ENCODE data around the gene ALG1L2.
"Not testable (repeated sequence)": the region's sequence is repeated elsewhere in the genome, so short reads cannot be mapped to it uniquely, and the experiment has no call there.

DNA sequence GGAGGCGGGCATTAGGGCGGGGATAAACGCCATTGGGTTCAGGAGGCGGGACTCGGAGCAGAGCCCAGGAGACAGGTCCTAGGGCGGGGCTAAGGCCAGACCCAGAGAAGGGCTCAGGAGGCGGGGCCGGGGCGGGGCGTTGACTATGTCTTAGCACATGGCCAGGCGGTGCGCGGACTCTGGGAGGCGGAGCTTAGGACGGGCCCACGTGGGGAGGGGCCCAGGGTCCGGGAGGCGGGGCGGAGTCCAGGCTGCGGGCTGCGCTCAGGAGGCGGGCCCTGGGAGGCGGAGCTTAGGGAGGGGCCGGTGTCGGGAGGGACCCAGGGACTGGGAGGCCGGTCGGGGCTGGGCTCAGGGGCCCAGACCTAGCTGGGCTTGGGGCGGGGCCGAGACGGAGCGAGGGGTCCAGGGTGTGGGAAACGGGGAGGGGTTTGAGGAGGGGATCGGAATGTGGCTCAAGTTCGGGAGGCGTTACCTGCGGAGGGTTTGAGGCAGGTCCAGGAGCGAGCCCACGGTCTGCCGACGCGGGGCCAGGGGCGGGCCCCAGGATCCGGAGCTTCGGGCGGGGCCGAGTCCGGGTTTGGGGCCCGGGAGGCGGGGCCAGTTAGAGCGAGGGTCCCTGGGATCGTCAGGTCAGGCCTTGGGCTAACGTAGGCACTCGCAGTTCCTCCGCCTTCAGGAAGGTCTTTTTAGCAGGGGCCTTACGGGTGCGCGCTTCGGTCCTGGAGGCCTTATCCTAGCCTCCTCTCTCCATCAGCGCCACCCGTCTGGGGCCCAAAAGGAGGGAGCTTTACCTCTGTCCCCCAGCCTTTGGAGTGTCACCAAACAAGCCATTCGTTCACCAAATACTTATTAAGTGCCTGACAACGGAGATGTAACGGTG, 30.5 kb downstream of the ALG1L2 start:
- TF ChIP-seq, protein P1, sequence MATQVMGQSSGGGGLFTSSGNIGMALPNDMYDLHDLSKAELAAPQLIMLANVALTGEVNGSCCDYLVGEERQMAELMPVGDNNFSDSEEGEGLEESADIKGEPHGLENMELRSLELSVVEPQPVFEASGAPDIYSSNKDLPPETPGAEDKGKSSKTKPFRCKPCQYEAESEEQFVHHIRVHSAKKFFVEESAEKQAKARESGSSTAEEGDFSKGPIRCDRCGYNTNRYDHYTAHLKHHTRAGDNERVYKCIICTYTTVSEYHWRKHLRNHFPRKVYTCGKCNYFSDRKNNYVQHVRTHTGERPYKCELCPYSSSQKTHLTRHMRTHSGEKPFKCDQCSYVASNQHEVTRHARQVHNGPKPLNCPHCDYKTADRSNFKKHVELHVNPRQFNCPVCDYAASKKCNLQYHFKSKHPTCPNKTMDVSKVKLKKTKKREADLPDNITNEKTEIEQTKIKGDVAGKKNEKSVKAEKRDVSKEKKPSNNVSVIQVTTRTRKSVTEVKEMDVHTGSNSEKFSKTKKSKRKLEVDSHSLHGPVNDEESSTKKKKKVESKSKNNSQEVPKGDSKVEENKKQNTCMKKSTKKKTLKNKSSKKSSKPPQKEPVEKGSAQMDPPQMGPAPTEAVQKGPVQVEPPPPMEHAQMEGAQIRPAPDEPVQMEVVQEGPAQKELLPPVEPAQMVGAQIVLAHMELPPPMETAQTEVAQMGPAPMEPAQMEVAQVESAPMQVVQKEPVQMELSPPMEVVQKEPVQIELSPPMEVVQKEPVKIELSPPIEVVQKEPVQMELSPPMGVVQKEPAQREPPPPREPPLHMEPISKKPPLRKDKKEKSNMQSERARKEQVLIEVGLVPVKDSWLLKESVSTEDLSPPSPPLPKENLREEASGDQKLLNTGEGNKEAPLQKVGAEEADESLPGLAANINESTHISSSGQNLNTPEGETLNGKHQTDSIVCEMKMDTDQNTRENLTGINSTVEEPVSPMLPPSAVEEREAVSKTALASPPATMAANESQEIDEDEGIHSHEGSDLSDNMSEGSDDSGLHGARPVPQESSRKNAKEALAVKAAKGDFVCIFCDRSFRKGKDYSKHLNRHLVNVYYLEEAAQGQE (IDR thresholded peaks at IDR 0.05; ENCODE audit: borderline replicate concordance): not testable (repeated sequence)
- TF ChIP-seq, protein P2, sequence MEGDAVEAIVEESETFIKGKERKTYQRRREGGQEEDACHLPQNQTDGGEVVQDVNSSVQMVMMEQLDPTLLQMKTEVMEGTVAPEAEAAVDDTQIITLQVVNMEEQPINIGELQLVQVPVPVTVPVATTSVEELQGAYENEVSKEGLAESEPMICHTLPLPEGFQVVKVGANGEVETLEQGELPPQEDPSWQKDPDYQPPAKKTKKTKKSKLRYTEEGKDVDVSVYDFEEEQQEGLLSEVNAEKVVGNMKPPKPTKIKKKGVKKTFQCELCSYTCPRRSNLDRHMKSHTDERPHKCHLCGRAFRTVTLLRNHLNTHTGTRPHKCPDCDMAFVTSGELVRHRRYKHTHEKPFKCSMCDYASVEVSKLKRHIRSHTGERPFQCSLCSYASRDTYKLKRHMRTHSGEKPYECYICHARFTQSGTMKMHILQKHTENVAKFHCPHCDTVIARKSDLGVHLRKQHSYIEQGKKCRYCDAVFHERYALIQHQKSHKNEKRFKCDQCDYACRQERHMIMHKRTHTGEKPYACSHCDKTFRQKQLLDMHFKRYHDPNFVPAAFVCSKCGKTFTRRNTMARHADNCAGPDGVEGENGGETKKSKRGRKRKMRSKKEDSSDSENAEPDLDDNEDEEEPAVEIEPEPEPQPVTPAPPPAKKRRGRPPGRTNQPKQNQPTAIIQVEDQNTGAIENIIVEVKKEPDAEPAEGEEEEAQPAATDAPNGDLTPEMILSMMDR (IDR thresholded peaks at IDR 0.05; ENCODE audit: poor library complexity, severe bottlenecking): not testable (repeated sequence)
- TF ChIP-seq EZH2 (IDR thresholded peaks at IDR 0.05; ENCODE audit: borderline replicate concordance, insufficient read depth, low read length, poor library complexity, severe bottlenecking): not testable (repeated sequence)

All from neural cell (in vitro differentiated cells).